GM04504 (cell line): ENCODE data around the gene SLC9A4.
"Not testable (repeated sequence)": the region's sequence is repeated elsewhere in the genome, so short reads cannot be mapped to it uniquely, and the experiment has no call there.

Experiments used
- DNase-seq: peaks from one replicate; pipeline ENCODE4 v3.0.0-alpha.2; 2012; ENCODE audit warnings: low read depth

SLC9A4 gene

GRCh38 chr2:102549027-102549426 lies 76.0 kb downstream of the SLC9A4 start:
- no peak for DNase-seq

DNA sequence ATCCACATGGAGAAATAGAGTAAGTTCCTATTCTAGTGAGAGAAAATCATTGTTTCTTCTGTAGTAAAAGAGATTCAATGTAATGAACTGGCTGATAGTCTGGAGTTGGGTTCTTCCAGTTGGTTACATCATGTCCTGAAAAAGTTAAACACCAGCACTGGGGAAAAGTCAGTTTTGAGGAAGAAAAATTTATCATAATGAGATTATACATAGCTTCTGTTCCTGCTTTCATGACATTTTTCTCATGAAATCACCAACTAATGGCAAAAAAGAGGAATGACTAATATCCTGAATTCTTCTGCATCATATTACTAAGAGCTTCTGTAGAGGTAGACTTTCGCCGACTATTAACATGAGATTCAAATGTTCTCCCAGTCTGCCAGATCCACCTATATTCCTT lies 77.1 kb downstream of the SLC9A4 start:
- no peak for DNase-seq

DNA sequence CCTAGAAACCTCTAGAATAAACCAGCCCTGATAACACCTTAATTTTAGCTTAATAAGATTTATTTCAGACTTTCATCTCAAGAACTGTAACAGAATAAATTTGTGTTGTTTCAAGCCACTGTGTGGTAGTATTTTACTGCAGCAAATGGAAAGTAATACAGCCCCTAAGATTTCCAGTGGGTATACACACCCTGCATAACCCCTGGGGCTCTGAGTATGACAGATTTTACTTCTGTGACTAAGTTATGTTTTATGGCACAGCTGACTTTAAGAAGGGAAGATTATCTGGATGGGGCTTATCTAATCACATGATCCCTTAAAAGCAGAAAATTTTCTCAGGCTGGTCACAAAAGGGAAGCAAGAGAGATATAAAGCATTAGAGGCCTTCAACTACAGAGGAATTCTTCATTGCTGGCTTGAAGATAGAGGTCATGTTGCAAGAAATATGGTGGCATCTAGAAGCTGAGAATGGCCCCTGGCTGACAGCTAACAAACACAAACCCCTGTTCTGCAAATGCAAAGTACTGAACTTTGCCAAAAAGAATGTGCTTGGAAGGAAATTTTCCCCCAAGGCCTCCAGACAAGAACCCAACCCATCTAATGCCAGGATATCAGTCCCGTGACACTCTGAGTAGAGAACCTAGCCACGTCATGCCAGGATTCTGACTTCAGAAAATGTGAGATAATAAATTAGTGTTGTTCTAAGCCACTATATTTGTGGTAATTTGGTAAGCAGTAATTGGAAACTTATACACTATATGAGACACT lies 78.5 kb downstream of the SLC9A4 start:
- DNase-seq: no peak

DNA sequence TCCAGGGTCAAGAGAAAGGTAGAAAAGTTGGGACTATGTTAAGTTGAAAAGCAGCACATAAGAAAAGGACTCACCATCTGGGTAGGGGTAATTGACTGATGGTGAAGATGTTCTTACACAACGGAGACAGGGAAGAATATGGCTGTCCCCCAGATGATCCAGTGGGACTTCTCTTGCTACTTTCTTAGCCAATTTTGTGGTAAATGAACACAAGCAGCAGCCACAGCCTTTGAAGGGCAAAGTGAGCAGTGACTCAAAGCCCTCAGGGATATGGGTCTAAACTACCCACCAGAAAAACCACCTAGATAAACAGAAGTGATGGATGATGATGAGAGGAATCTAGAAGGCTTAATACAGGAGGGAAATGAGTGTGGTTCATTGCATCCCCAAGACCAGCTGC lies 80.6 kb downstream of the SLC9A4 start:
- DNase-seq: no peak

DNA sequence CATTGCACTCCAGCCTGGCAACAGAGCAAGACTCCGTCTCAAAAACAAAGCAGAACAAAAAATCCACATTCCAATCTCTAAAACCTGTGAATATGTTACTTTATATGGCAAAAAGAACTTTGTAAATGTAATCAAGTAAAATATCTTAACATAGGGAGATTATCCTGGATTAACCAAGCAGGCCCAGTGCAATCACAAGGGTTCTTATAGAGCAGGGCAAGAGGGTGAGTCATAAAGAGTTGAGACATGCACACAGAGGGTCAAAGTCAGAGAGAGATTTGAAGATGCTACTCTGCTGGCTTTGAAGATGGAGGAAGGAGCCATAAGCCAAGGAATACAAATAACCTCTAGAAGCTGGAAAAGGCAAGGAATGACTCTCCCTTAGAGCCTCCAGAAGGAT lies 85.4 kb downstream of the SLC9A4 start:
- DNase-seq: no peak

DNA sequence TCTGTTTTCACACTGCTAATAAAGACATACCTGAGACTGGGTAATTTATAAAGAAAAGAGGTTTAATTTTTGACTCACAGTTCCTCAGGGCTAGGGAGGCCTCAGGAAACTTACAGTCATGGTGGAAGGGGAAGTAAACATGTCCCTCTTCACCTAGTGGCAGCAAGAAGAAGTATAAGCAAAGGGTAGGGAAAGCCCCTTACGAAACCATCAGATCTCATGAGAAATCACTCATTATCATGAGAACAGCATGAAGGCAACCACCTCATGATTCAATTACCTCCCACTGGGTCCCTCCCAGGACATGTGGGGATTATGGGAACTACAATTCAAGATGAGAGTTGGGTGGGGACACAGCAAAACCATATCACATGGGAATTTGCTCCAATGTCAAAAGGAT lies 89.5 kb downstream of the SLC9A4 start:
- DNase-seq: not testable (repeated sequence)

DNA sequence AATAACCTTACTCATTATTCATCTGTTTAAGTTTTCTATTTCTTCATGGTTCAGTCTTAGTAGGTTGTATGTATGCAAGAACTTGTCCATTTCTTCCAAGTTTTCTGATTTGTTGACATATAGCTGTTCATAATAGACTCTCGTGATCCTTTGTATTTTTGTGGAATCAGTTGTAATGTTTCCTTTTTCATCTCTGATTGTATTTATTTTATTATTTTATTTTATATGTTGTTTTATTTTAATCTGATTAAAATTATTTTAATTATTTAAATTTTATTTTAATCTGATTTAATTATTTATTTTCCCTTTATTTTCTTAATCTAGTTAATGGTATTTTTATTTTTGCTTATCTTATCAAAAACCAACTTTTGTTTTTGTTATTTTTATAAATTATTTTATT lies 102.9 kb downstream of the SLC9A4 start:
- DNase-seq: no peak

GRCh38 chr2:102578376-102578775 lies 105.3 kb downstream of the SLC9A4 start:
- DNase-seq: no peak

DNA sequence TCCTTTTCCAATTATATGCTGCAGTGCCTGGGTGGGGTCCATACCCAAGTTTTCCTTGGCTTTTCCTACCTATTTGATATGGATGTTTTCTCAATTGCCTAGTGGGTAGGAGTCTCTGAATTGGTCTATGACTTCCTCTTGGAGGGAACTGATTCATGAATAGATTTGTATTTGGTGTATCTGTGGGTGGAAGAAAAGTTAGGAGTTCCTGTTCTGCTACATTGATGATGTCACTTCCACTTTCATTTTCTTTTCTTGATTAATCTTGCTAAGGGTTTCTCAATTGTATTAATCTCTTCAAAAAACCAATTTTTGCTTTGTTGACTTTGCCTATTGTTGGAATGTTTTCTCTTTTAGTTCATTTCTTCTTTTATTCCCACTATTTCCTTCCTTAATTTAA lies 108.9 kb downstream of the SLC9A4 start:
- DNase-seq: no peak

DNA sequence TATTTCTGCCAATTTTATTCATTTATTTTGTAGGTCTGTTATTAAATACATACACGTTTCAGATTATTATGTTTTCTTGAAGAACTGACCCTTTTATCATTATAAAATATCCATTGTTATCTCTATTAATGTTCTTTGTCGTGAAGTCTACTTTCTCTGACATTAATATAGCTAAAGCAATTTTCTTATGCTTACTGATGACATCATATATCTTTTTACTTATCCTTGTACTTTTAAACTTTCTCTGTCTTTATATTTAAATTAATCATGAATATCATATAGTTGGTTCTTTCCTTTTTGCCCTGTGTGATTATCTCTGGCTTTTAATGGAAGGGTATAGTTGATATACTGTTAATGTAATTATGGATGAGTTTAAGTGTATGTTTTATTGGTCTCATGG lies 109.8 kb downstream of the SLC9A4 start:
- DNase-seq: no peak
